GM21825 (cell line): ENCODE results near the gene NKD2.

ENCODE experiments used
- ATAC-seq: cut with Tn5 transposase; IDR thresholded peaks from one replicate; pipeline ENCODE4 v1.9.1; 2021; ENCODE audit warnings: mild to moderate bottlenecking, moderate library complexity; ENCODE audit not compliant: unreplicated experiment

The NKD2 gene

GRCh38 chr5:1039706-1040260 lies 31.2 kb downstream of the NKD2 start:
- ATAC-seq = no peak

- no peak for ATAC-seq
Measured at GRCh38 chr5:1040571-1040970, 32.0 kb downstream of the NKD2 start.

GRCh38 chr5:1041225-1042143 lies 32.9 kb downstream of the NKD2 start:
- no peak for ATAC-seq

- ATAC-seq = no peak
Measured at GRCh38 chr5:1042626-1043025, 34.0 kb downstream of the NKD2 start.

DNA sequence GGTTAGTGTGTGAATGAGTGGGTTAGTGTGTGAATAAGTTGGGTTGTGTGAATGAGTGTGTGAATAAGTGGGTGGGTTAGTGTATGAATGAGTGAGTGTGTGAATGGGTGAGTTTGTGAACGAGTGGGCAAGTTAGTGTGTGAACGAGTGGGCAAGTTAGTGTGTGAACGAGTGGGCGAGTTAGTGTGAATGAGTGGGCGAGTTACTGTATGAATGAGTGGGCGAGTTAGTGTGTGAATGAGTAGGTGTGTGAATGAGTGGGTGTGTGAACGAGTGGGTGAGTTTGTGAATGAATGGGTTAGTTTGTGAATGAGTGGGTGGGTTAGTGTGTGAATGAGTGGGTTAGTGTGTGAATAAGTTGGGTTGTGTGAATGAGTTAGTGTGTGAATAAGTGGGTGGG lies 34.7 kb downstream of the NKD2 start:
- no peak for ATAC-seq

GRCh38 chr5:1044117-1044516 lies 35.5 kb downstream of the NKD2 start:
- ATAC-seq = no peak

GRCh38 chr5:1045960-1046560 lies 37.5 kb downstream of the NKD2 start:
- ATAC-seq = no peak

GRCh38 chr5:1047332-1047965 lies 38.8 kb downstream of the NKD2 start:
- no peak for ATAC-seq

- no peak for ATAC-seq
Measured at GRCh38 chr5:1048162-1048721, 39.6 kb downstream of the NKD2 start.

DNA sequence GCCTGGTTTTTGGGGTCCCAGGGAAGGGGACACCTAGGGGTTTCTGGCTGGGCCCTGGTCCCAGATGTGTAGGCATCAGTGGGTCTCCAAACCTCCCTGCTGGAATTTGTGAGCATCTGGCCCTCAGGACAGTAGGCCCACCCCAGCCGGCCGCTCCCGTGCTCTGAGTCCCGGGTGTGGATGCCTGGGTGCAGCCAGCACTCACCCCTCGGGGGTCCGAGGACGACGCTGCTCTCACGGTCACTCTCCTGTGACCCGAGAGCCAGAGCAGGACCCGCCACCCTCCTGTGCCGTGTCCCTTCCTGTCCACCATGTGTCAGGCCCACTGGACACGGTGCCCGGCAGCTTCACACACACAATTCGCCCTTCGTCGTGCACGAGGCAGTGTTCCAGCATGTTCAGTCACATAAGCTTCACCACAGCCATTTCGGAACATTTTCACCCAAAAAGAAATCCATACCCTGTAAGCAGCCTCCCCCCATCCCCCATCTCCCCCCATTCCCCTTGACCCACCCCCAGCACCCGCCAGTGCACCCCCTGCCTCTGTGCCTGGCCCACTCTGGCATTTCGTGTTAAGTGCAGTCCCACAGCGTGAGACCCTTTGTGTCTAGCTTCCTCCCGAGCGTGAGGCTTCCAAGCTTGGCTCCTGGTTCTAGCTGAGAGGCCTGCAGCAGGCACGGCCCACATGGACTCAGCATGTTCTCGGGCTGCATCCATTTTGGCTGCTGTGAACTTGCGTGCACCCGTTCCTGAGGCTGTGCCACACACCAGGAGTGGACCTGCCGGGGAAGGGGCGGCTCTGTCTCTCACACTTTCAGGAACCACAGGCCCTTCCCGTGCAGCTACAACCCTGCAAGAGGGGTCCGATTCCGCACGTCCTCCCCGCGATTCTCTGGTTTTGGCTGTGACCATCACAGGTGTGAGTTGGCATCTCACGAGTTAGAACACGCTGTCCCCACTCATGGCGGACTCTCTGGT lies 40.5 kb downstream of the NKD2 start:
- ATAC-seq = no peak

- no peak for ATAC-seq
Measured at GRCh38 chr5:1050423-1051365, 42.1 kb downstream of the NKD2 start.

GRCh38 chr5:1051366-1051720 lies 42.7 kb downstream of the NKD2 start:
- ATAC-seq = no peak

- ATAC-seq = no peak
Measured at GRCh38 chr5:1052076-1052475, 43.5 kb downstream of the NKD2 start.

DNA sequence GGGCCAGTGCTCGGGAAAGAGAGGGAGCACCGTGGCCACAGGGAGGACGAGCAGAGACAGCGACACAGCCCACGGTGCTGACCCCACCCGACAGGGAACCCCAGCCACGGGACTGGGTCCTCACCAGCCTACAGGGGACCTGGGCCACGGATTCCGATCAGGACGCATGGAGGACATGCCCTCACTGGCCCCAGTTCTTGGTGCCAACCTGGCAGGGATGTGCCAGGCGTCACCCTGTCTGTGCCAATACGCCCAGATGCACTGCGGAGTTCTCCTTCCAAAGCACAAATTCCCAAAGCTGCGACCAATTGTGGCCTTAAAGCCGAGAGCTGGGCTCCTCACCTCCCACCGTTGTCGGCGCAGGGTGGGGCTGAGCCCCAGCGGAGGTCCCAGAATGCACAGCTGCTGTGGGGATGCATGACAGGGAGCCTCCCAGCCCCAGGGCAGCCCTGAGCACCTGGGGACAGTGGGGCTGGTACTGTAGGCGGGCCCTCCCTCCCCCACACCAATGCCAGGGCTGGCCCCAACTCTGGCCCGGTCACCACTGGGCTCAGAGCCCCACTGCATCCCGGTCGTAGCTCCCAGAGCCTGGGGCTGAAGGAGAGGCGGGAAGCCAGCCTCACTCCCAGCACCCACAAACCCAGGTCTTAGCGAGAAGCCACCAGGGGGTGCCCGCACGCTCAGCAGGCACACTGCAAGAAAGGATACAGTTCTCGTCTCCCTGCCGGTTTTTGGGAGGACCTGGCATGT lies 44.2 kb downstream of the NKD2 start:
- ATAC-seq = no peak

DNA sequence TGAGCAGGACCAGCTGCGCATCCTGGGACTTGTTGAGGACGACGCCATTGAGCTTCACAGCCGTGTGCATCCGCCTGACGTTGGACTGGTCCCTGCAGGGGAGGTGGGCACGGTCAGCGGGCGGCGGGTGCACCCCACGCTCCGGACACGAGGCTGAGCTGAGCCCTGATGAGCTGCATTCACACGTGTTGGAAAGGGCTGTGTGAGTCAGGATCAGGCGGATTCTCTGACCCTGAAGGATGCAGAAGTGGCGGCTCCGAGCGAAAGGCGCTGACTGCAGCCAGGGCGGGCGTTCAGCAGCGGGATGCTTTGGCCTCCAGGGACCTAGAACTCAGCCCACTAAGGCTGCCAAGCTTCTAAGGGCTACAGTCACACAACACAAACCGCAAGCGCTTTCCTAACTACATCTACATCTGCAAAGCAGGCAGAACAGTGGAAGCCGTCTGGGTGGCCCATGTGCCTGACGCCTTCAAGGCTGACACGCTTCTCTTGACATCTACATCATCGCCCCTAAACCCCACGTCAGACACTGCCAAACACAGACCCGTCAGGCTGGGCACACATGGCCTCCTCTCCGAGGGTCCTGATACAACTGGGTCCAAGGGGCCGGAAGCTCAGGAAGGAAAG lies 44.9 kb downstream of the NKD2 start:
- no peak for ATAC-seq

- no peak for ATAC-seq
Measured at GRCh38 chr5:1054018-1054798, 45.6 kb downstream of the NKD2 start.
